DND-41 (cell line): ENCODE results near the gene MAP6.

Experiments used
- ATAC-seq: fragments of 200-7000 bp; cut with Tn5 transposase; 3 replicates; pipeline ENCODE4 v1.9.1; 2021; ENCODE audit warnings: low read depth; ENCODE audit not compliant: insufficient read depth
- DNase-seq: peaks from one replicate; pipeline ENCODE4 v3.0.0-alpha.2; 2020
- H2AFZ ChIP-seq: 2 replicates; pipeline ENCODE4 v1.6.0; 2012; ENCODE audit warnings: low read depth, low read length
- H3K27ac ChIP-seq: 2 replicates; pipeline ENCODE4 v1.5.1; 2012; ENCODE audit warnings: low read length, inconsistent platforms
- H3K27me3 ChIP-seq: fragments of 200-600 bp; sonication (generic); 2 replicates; pipeline ENCODE4 v1.6.0; 2012; ENCODE audit warnings: low read length, mild to moderate bottlenecking, inconsistent platforms; ENCODE audit not compliant: insufficient read depth, poor library complexity
- H3K36me3 ChIP-seq: 2 replicates; pipeline ENCODE4 v1.5.1; 2012; ENCODE audit warnings: low read length, inconsistent platforms; ENCODE audit not compliant: insufficient read depth
- H3K4me1 ChIP-seq: 2 replicates; pipeline ENCODE4 v1.5.1; 2012; ENCODE audit warnings: mild to moderate bottlenecking, low read length; ENCODE audit not compliant: insufficient read depth
- H3K4me2 ChIP-seq: 2 replicates; pipeline ENCODE4 v1.6.0; 2012; ENCODE audit warnings: mild to moderate bottlenecking, moderate library complexity, low read length, inconsistent platforms; ENCODE audit not compliant: insufficient read depth
- H3K4me3 ChIP-seq, 2 experiments: fragments of 200-600 bp in 1 of 2; shearing (Covaris generic) in 1 of 2; 2 replicates each; pipeline ENCODE4 v1.5.1; 2012 to 2016; ENCODE audit warnings: inconsistent platforms in 2 of 2, low read length in 2 of 2, mild to moderate bottlenecking in 2 of 2, low read depth in 1 of 2, moderate library complexity in 1 of 2
- H3K79me2 ChIP-seq: 2 replicates; pipeline ENCODE4 v1.6.0; 2012; ENCODE audit warnings: low read length, inconsistent platforms; ENCODE audit not compliant: insufficient read depth
- H3K9ac ChIP-seq: 2 replicates; pipeline ENCODE4 v1.6.0; 2012; ENCODE audit warnings: low read depth, mild to moderate bottlenecking, inconsistent platforms, low read length, moderate library complexity
- H3K9me3 ChIP-seq: 2 replicates; pipeline ENCODE4 v1.5.1; 2012; ENCODE audit warnings: low read length, moderate library complexity, mild to moderate bottlenecking, inconsistent platforms; ENCODE audit not compliant: insufficient read depth, severe bottlenecking
- H4K20me1 ChIP-seq: 2 replicates; pipeline ENCODE4 v1.6.0; 2012; ENCODE audit warnings: low read length; ENCODE audit not compliant: insufficient read depth
- CTCF ChIP-seq: IDR thresholded peaks from 2 replicates; pipeline ENCODE4 v1.5.1; 2012; ENCODE audit warnings: borderline replicate concordance, low read length, moderate library complexity, mild to moderate bottlenecking; ENCODE audit not compliant: poor library complexity, severe bottlenecking; ENCODE audit errors: extremely low read depth
- EZH2 ChIP-seq: IDR thresholded peaks from 3 replicates; pipeline ENCODE4 v1.6.1; 2012; ENCODE audit warnings: borderline replicate concordance, low read depth, mild to moderate bottlenecking, moderate library complexity, low read length, inconsistent platforms; ENCODE audit not compliant: severe bottlenecking

The MAP6 gene

GRCh38 chr11:75538150-75538942 lies 130.5 kb downstream of the MAP6 start:
- no peak overlapping the region for H3K9ac ChIP-seq
- ATAC-seq, result peak; percentile 35; the same call in 1 of the 3 replicates
- H3K27ac ChIP-seq, result no peak overlapping the region
- H3K4me1 ChIP-seq, result no peaks in the 10 kb centered on the region
- no peaks in the 10 kb centered on the region for H4K20me1 ChIP-seq
- H2AFZ ChIP-seq, result no peak overlapping the region
- H3K27me3 ChIP-seq, result peaks cover 8% of the 10 kb centered on the region
- H3K4me3 ChIP-seq, result no peak overlapping the region
- no peak for DNase-seq
- no peaks in the 10 kb centered on the region for H3K36me3 ChIP-seq
- no peaks in the 10 kb centered on the region for H3K9me3 ChIP-seq
- TF ChIP-seq CTCF, result no peak
- no peak for TF ChIP-seq EZH2
- H3K4me2 ChIP-seq, result no peak overlapping the region
- no peaks in the 10 kb centered on the region for H3K79me2 ChIP-seq

- no peak for ATAC-seq
- Histone ChIP-seq H3K36me3 (no peaks in the 10 kb centered on the region), H3K9ac (no peak overlapping the region), H3K9me3 (no peaks in the 10 kb centered on the region), H3K4me1 (no peaks in the 10 kb centered on the region), H3K4me2 (no peak overlapping the region), H3K4me3 (no peak overlapping the region), H2AFZ (no peak overlapping the region), H3K27me3 (peaks cover 8% of the 10 kb centered on the region), H3K27ac (no peak overlapping the region), H4K20me1 (no peaks in the 10 kb centered on the region), H3K79me2 (no peaks in the 10 kb centered on the region)
- no peak for TF ChIP-seq CTCF
- no peak for TF ChIP-seq EZH2
- no peak for DNase-seq
These were observed 131.1 kb downstream of the MAP6 start for GRCh38 chr11:75537740-75538139.
